HL-60 (cell line): ENCODE measurements around the gene REXO4.

Experiments
- DNase-seq, 2 experiments: peaks; one replicate each; pipeline ENCODE4 v3.0.0-alpha.2; 2010 to 2020; ENCODE audit warnings: low read depth in 1 of 2, low spot score in 1 of 2
- H3K27ac ChIP-seq: fragments of 250-450 bp; sonication (Bioruptor Pico); replicated peaks from 2 replicates; pipeline ENCODE4 v1.5.1; 2020; ENCODE audit warnings: mild to moderate bottlenecking, moderate library complexity
- H3K27me3 ChIP-seq: fragments of 250-450 bp; sonication (Bioruptor Pico); 2 replicates; pipeline ENCODE4 v1.5.1; 2021; ENCODE audit warnings: mild to moderate bottlenecking, moderate library complexity; ENCODE audit not compliant: insufficient read depth, poor library complexity, severe bottlenecking
- H3K4me3 ChIP-seq: replicated peaks from 2 replicates; pipeline ENCODE4 v1.5.1; 2011; ENCODE audit warnings: mild to moderate bottlenecking, control low read depth, low read length; ENCODE audit not compliant: insufficient read depth
- CTCF ChIP-seq: IDR thresholded peaks from one replicate; pipeline ENCODE4 v1.5.1; 2011; ENCODE audit warnings: low read length, control low read depth, inconsistent platforms; ENCODE audit not compliant: insufficient read depth
- GABPA ChIP-seq: IDR thresholded peaks from 2 replicates; pipeline ENCODE4 v1.6.1; 2012; ENCODE audit warnings: low read depth
- POLR2AphosphoS5 ChIP-seq: IDR thresholded peaks from 2 replicates; pipeline ENCODE4 v1.6.1; 2012; ENCODE audit warnings: low read depth
- REST ChIP-seq: IDR thresholded peaks from 2 replicates; pipeline ENCODE4 v1.6.1; 2012; ENCODE audit warnings: low read depth; ENCODE audit not compliant: insufficient replicate concordance
- SPI1 ChIP-seq: IDR thresholded peaks from 2 replicates; pipeline ENCODE4 v1.6.1; 2012; ENCODE audit warnings: low read depth, mild to moderate bottlenecking, borderline replicate concordance

REXO4 gene

GRCh38 chr9:133443248-133443647 lies 25.4 kb upstream of the REXO4 start:
- H3K27ac ChIP-seq, result no peak overlapping the region
- peaks cover 4% of the 10 kb centered on the region for H3K27me3 ChIP-seq
- H3K4me3 ChIP-seq, result no peak overlapping the region
- DNase-seq, result no peak
- no peak for TF ChIP-seq CTCF

- DNase-seq, result no peak
- Histone ChIP-seq H3K27me3 (peaks cover 3% of the 10 kb centered on the region), H3K27ac (no peak overlapping the region), H3K4me3 (no peak overlapping the region)
- no peak for TF ChIP-seq POLR2AphosphoS5
- no peak for TF ChIP-seq REST
- no peak for TF ChIP-seq CTCF
- TF ChIP-seq SPI1, result no peak
- no peak for TF ChIP-seq GABPA
These were observed 23.8 kb upstream of the REXO4 start for GRCh38 chr9:133441571-133441970.

- H3K4me3 ChIP-seq, result no peak overlapping the region
- no peak for DNase-seq
- no peak overlapping the region for H3K27ac ChIP-seq
- TF ChIP-seq GABPA, result no peak
- TF ChIP-seq CTCF, result no peak
- no peak for TF ChIP-seq REST
- TF ChIP-seq SPI1, result no peak
- no peak for TF ChIP-seq POLR2AphosphoS5
- no peaks in the 10 kb centered on the region for H3K27me3 ChIP-seq
These were observed 23.1 kb upstream of the REXO4 start for GRCh38 chr9:133440874-133441273.

- Histone ChIP-seq H3K4me3 (no peak overlapping the region), H3K27ac (no peak overlapping the region), H3K27me3 (no peaks in the 10 kb centered on the region)
- no peak for DNase-seq
- TF ChIP-seq SPI1 (no peak), GABPA (no peak), POLR2AphosphoS5 (no peak), REST (no peak), CTCF (no peak)
These were observed 21.5 kb upstream of the REXO4 start for GRCh38 chr9:133439337-133439736.
